GM12878 (cell line): ENCODE measurements around the gene SNRNP35. TPM values are rescaled to one million over a fixed set of nuclear protein-coding genes. Genes with fewer than 3 reads are reported as not detected.
"Not testable (repeated sequence)": the region's sequence is repeated elsewhere in the genome, so short reads cannot be mapped to it uniquely, and the experiment has no call there.

Source experiments
- ATAC-seq: fragments of 200-7000 bp; cut with Tn5 transposase; 3 replicates; pipeline ENCODE4 v1.9.1; 2020; ENCODE audit warnings: mild to moderate bottlenecking, moderate library complexity
- BruUV-seq: library from RNA; stranded (reverse); fragments of 400-500 nt; replicated peaks from 2 replicates; lab custom pipeline; 2021; lab: Mats Ljungman, UMichigan
- CTCF ChIA-PET: fragments of 300-600 bp; sonication (Branson Sonifier 250); formaldehyde crosslinking; extraction: SDS; loops from one replicate; lab custom pipeline; 2021; ENCODE audit warnings: inconsistent platforms; lab: Yijun Ruan, JAX
- POLR2A ChIA-PET: fragments of 350-600 bp; formaldehyde crosslinking; extraction: SDS; loops from one replicate; lab custom pipeline; 2021; ENCODE audit warnings: inconsistent platforms; lab: Charles Lee
- RAD21 ChIA-PET: fragments of 300-600 bp; sonication (Branson Sonifier 250); formaldehyde crosslinking; loops from one replicate; lab custom pipeline; 2023; ENCODE audit warnings: antibody characterized with exemption; ENCODE audit not compliant: unreplicated experiment; lab: Charles Lee
- SMC1A ChIA-PET: fragments of 300-600 bp; sonication (Branson Sonifier 250); formaldehyde crosslinking; loops from one replicate; lab custom pipeline; 2023; ENCODE audit not compliant: unreplicated experiment, uncharacterized antibody; lab: Charles Lee
- DNase-seq: peaks from one replicate; pipeline ENCODE4 v3.0.0-alpha.2; 2011; ENCODE audit warnings: low read depth, low spot score
- FAIRE-seq: peaks from 3 replicates; lab custom pipeline; 2011; peaks lifted over from hg19 to GRCh38; lab: Jason Lieb, UNC
- H2AFZ ChIP-seq: 2 replicates; pipeline ENCODE4 v1.6.0; 2011; ENCODE audit warnings: low read depth, low read length, control low read depth; ENCODE audit not compliant: control insufficient read depth
- H3K27ac ChIP-seq: 2 replicates; pipeline ENCODE4 v1.5.1; 2011; ENCODE audit warnings: control low read depth; ENCODE audit not compliant: control insufficient read depth, insufficient read depth
- H3K27me3 ChIP-seq, 2 experiments: replicated peaks in 1 of 2; 2 replicates each; pipeline versions ENCODE4 v1.6.0 to v1.6.1; 2011; ENCODE audit warnings: low read length in 1 of 2; ENCODE audit not compliant: control insufficient read depth in 2 of 2, insufficient read depth in 2 of 2
- H3K36me3 ChIP-seq, 2 experiments: 2 replicates each; pipeline ENCODE4 v1.5.1; 2011; ENCODE audit warnings: low read length in 1 of 2; ENCODE audit not compliant: control insufficient read depth in 2 of 2, insufficient read depth in 2 of 2
- H3K4me1 ChIP-seq: 2 replicates; pipeline ENCODE4 v1.6.1; 2011; ENCODE audit warnings: mild to moderate bottlenecking, low read length, moderate library complexity, mixed read lengths; ENCODE audit not compliant: control insufficient read depth, insufficient read depth
- H3K4me2 ChIP-seq: 2 replicates; pipeline ENCODE4 v1.6.0; 2011; ENCODE audit warnings: control low read depth; ENCODE audit not compliant: control insufficient read depth, insufficient read depth
- H3K4me3 ChIP-seq: fragments of 200-600 bp; sonication (generic); 2 replicates; pipeline ENCODE4 v1.5.1; 2016
- H3K79me2 ChIP-seq: 2 replicates; pipeline ENCODE4 v1.6.0; 2011; ENCODE audit warnings: low read length; ENCODE audit not compliant: control insufficient read depth, insufficient read depth
- H3K9ac ChIP-seq: 2 replicates; pipeline ENCODE4 v1.8.0; 2011; ENCODE audit warnings: low read length, control low read depth, mixed read lengths; ENCODE audit not compliant: control insufficient read depth, insufficient read depth
- H3K9me3 ChIP-seq: replicated peaks from 3 replicates; pipeline ENCODE4 v1.5.1; 2011; ENCODE audit warnings: mild to moderate bottlenecking, low read length; ENCODE audit not compliant: control insufficient read depth, insufficient read depth
- H4K20me1 ChIP-seq: 2 replicates; pipeline ENCODE4 v1.6.0; 2011; ENCODE audit not compliant: control insufficient read depth, insufficient read depth
- BHLHE40 ChIP-seq, 2 experiments: fragments of 450-650 bp in 1 of 2; IDR thresholded peaks; 2 replicates each; pipeline ENCODE4 v1.6.1; 2011 to 2017; ENCODE audit warnings: low read depth in 2 of 2, borderline replicate concordance in 1 of 2, improper control_type of control experiment in 1 of 2, low read length in 1 of 2, mild to moderate bottlenecking in 1 of 2
- EP300 ChIP-seq, 2 experiments: fragments of 150-350 bp in 1 of 2; IDR thresholded peaks; 2 replicates each; pipeline ENCODE4 v1.6.1; 2011 to 2012; ENCODE audit warnings: low read depth in 2 of 2, low read length in 2 of 2, borderline replicate concordance in 1 of 2, improper control_type of control experiment in 1 of 2, inconsistent platforms in 1 of 2; ENCODE audit not compliant: control insufficient read depth in 1 of 2
- IKZF1 ChIP-seq: fragments of 450-650 bp; conservative IDR thresholded peaks from 2 replicates; pipeline ENCODE4 v1.6.1; 2017; ENCODE audit warnings: antibody characterized with exemption, mild to moderate bottlenecking
- LARP7 ChIP-seq: fragments of 450-650 bp; IDR thresholded peaks from 2 replicates; pipeline ENCODE4 v1.6.1; 2017; ENCODE audit warnings: mild to moderate bottlenecking
- MEF2A ChIP-seq: IDR thresholded peaks from 2 replicates; pipeline ENCODE4 v1.6.1; 2011; ENCODE audit warnings: low read depth, mild to moderate bottlenecking, low read length, moderate library complexity; ENCODE audit not compliant: insufficient read depth
- MTA2 ChIP-seq: fragments of 450-650 bp; IDR thresholded peaks from 2 replicates; pipeline ENCODE4 v1.6.1; 2016; ENCODE audit warnings: low read depth, mild to moderate bottlenecking, moderate library complexity
- NBN ChIP-seq: fragments of 450-650 bp; IDR thresholded peaks from 2 replicates; pipeline ENCODE4 v1.6.1; 2016
- NR2C1 ChIP-seq: fragments of 450-650 bp; IDR thresholded peaks from 2 replicates; pipeline ENCODE4 v1.6.1; 2017; ENCODE audit warnings: antibody characterized with exemption, mild to moderate bottlenecking, moderate library complexity
- NR2F1 ChIP-seq: fragments of 450-650 bp; conservative IDR thresholded peaks from 2 replicates; pipeline ENCODE4 v1.6.1; 2017; ENCODE audit warnings: mild to moderate bottlenecking
- POLR2A ChIP-seq: IDR thresholded peaks from 2 replicates; pipeline ENCODE4 v1.6.1; 2011; ENCODE audit warnings: low read depth, mild to moderate bottlenecking, low read length
- RELB ChIP-seq: fragments of 450-650 bp; IDR thresholded peaks from 2 replicates; pipeline ENCODE4 v1.6.1; 2017; ENCODE audit warnings: low read depth, mild to moderate bottlenecking, moderate library complexity
- RUNX3 ChIP-seq: IDR thresholded peaks from 2 replicates; pipeline ENCODE4 v1.6.1; 2012; ENCODE audit warnings: low read length, inconsistent platforms
- SMARCA5 ChIP-seq: fragments of 450-650 bp; IDR thresholded peaks from 2 replicates; pipeline ENCODE4 v1.6.1; 2017; ENCODE audit warnings: mild to moderate bottlenecking
- YY1 ChIP-seq: IDR thresholded peaks from 2 replicates; pipeline ENCODE4 v1.6.1; 2011; ENCODE audit warnings: low read depth, mild to moderate bottlenecking, low read length
- ZBED1 ChIP-seq: IDR thresholded peaks from 2 replicates; pipeline ENCODE4 v1.6.1; 2016; ENCODE audit warnings: borderline replicate concordance
- ZNF217 ChIP-seq: fragments of 450-650 bp; IDR thresholded peaks from 2 replicates; pipeline ENCODE4 v1.6.1; 2017; ENCODE audit warnings: antibody characterized with exemption, mild to moderate bottlenecking
- ZNF687 ChIP-seq: fragments of 450-650 bp; IDR thresholded peaks from 2 replicates; pipeline ENCODE4 v1.6.1; 2017; ENCODE audit warnings: mild to moderate bottlenecking, moderate library complexity
- WGBS: methylation state at CpG from one replicate; pipeline ENCODE4 v1.1.6; 2016; ENCODE audit warnings: low lambda C conversion rate; ENCODE audit not compliant: insufficient replicate concordance, insufficient coverage; ENCODE audit errors: missing lambda C conversion rate; 5-methylcytosine and 5-hydroxymethylcytosine counted together
- in situ Hi-C: fragments of 300-500 bp; cut with MboI; formaldehyde crosslinking; loops from 9 replicates; pipeline ENCODE4 v1.14.3; 2018; ENCODE audit warnings: mixed read lengths
- intact Hi-C: fragments of 100-400 bp; cut with micrococcal nuclease; formaldehyde crosslinking; loops from one replicate; pipeline ENCODE4 v1.14.2; 2022; ENCODE audit not compliant: unreplicated experiment
- polyA plus RNA-seq, 11 experiments: library from polyadenylated mRNA; depleted of rRNA in 4 of 11; unstranded in 6 of 11; stranded (reverse) in 5 of 11; fragments of >200 nt; fragmentation: Nextera tagmentation in 4 of 11; fragmentation: Illumina TruSeq in 1 of 11; extraction: Ambion mirVana in 4 of 11; extraction: Trizol in 1 of 11; gene quantifications; 1 replicate in 1 of 11; 2 replicates in 10 of 11; pipeline versions ENCODE4 v1.2.1 to v1.2.3, GENCODE V29; 2011 to 2016; ENCODE audit warnings: inconsistent platforms in 2 of 11, missing spikeins in 2 of 11, low read depth in 1 of 11
- total RNA-seq, 4 experiments: library from RNA; depleted of rRNA in 3 of 4; stranded (reverse); fragments of >200 nt in 3 of 4; fragmentation: Illumina TruSeq in 1 of 4; extraction: Trizol in 1 of 4; gene quantifications; 2 replicates each; pipeline versions ENCODE4 v1.2.1 to v1.2.3, GENCODE V29; 2013 to 2021

SNRNP35 gene
- total and polyA plus RNA-seq, 10 of the 15 experiments (the other 5 are each of a cell fraction or from before 2014, with no cell fraction given) = 21.6 to 49.6 (median 29.0) TPM

- DNase-seq, H4K20me1 ChIP-seq, H2AFZ ChIP-seq, FAIRE-seq, H3K27me3 ChIP-seq, H3K9me3 ChIP-seq: not testable (repeated sequence)
- Histone ChIP-seq H3K79me2 (peaks cover 80% of the 10 kb centered on the region), H3K4me1 (peaks cover 25% of the 10 kb centered on the region), H3K4me2 (peak overlapping the region; percentile 96), H3K9ac (peak overlapping the region; percentile 89), H3K36me3 (peaks cover 3 to 23% of the 10 kb centered on the region in 2 experiments), H3K4me3 (peak overlapping the region; percentile 82), H3K27ac (peak overlapping the region; percentile 95)
- intact Hi-C loops = loop anchor here (1.0 to 10.0 kb wide), 4 partner anchors 45 to 1343 kb away; partner anchors contain the start of gene TMED2
- in situ Hi-C loops = loop anchor here (25.0 kb wide), 1 partner anchor 1480 kb away; the partner anchor contains the start of gene UBC
- TSS peak; percentile 45 for BruUV-seq
- WGBS = 35% methylated on average over 15 of the region's 15 CpGs
- ATAC-seq = peak; percentile 49
- ChIA-PET SMC1A (interaction anchor here (0.6 to 4.9 kb wide), 16 partner anchors 9 to 280 kb away, joined by 3 to 48 read pairs (median 4); partner anchors contain the start of genes ATP6V0A2, KMT5A, MPHOSPH9 and SBNO1), POLR2A (interaction anchor here (0.6 to 3.8 kb wide), 14 partner anchors 10 to 572 kb away, joined by 3 to 17 read pairs (median 4); partner anchors contain the start of genes KMT5A, MPHOSPH9, MTRFR and SNRNP35), RAD21 (interaction anchor here (0.7 to 7.1 kb wide), 11 partner anchors 9 to 164 kb away, joined by 3 to 48 read pairs (median 5); partner anchors contain the start of genes SBNO1 and SNRNP35), CTCF (interaction anchor here (0.6 to 1.9 kb wide), 4 partner anchors 25 to 185 kb away, joined by 3 to 8 read pairs (median 4); partner anchors contain the start of genes SBNO1 and SNRNP35)
- TF ChIP-seq YY1 = peak; percentile 27; the same call in 1 of the 2 replicates
- TF ChIP-seq SMARCA5 = 0 out of 2 replicates have a peak, but pooled peaks have one; percentile 41
- TF ChIP-seq BHLHE40 (IDR thresholded peaks at IDR 0.05; ENCODE audit: borderline replicate concordance in 1 of 2, low read depth in 2 of 2, low read length in 1 of 2) = peak in 1 of 2 experiments; percentile 39; a peak in 1 of 4 replicates
- 0 out of 2 replicates have a peak, but pooled peaks have one; percentile 9 for TF ChIP-seq ZNF687
- TF ChIP-seq NR2F1 = peak; percentile 70
- TF ChIP-seq RELB = peak; percentile 80
- TF ChIP-seq NBN = 0 out of 2 replicates have a peak, but pooled peaks have one; percentile 46
- TF ChIP-seq MTA2 = 0 out of 2 replicates have a peak, but pooled peaks have one; percentile 28
- TF ChIP-seq EP300 (IDR thresholded peaks at IDR 0.05; ENCODE audit: borderline replicate concordance in 1 of 2, control insufficient read depth in 1 of 2, low read depth in 2 of 2, low read length in 2 of 2) = peak in 1 of 2 experiments; percentile 26; a peak in 1 of 4 replicates
- TF ChIP-seq POLR2A = 0 out of 2 replicates have a peak, but pooled peaks have one; percentile 38
- TF ChIP-seq MEF2A = peak; percentile 48; the same call in 1 of the 2 replicates
- TF ChIP-seq NR2C1 = peak; percentile 70
- TF ChIP-seq RUNX3 = peak; percentile 56
- TF ChIP-seq ZBED1 = 0 out of 2 replicates have a peak, but pooled peaks have one; percentile 27
- peak; percentile 71; the same call in 1 of the 2 replicates for TF ChIP-seq ZNF217
- peak; percentile 69 for TF ChIP-seq IKZF1
- TF ChIP-seq LARP7 = peak; percentile 23; the same call in 1 of the 2 replicates
Measured at GRCh38 chr12:123431951-123432817, 25.8 kb upstream of the SNRNP35 start.
